Lower leg skin (tissue), 4 donors: Measurements from ENCODE around the gene GALE. TPM values are rescaled to one million over a fixed set of nuclear protein-coding genes. Genes with fewer than 3 reads are reported as not detected.
"Not testable (repeated sequence)": the region's sequence is repeated elsewhere in the genome, so short reads cannot be mapped to it uniquely, and the experiment has no call there.

ENCODE experiments used
- DNase-seq, 2 donors: peaks; one replicate each; pipeline ENCODE4 v3.0.0-alpha.2; 2019; ENCODE audit warnings: low spot score in 2 of 2
- H3K4me3 ChIP-seq: fragments of 200-600 bp; sonication (generic); 2 replicates; pipeline ENCODE4 v1.5.1; 2017; ENCODE audit warnings: mild to moderate bottlenecking, low read depth; ENCODE audit not compliant: poor library complexity, severe bottlenecking
- CTCF ChIP-seq, 3 donors: fragments of 450-650 bp; IDR thresholded peaks; one replicate each; pipeline ENCODE4 v1.5.1; 2016; ENCODE audit warnings: antibody characterized with exemption in 3 of 3, mild to moderate bottlenecking in 3 of 3, moderate library complexity in 2 of 3
- POLR2A ChIP-seq, 2 donors: fragments of 450-650 bp; IDR thresholded peaks; one replicate each; pipeline ENCODE4 v1.6.1; 2016 to 2017; ENCODE audit warnings: antibody characterized with exemption in 2 of 2, mild to moderate bottlenecking in 1 of 2, moderate library complexity in 1 of 2
- WGBS, 2 donors: methylation state at CpG; one replicate each; pipeline ENCODE4 v1.1.5; 2018; 5-methylcytosine and 5-hydroxymethylcytosine counted together
- intact Hi-C: fragments of 100-400 bp; cut with DNase I; formaldehyde crosslinking; loops from one replicate; pipeline ENCODE4 v1.15.0; 2023; ENCODE audit warnings: low total_unique reads
- total RNA-seq, 4 donors: library from RNA; depleted of rRNA; stranded (reverse); fragments of >200 nt; gene quantifications; one replicate each; pipeline ENCODE4 v1.1.0, GENCODE V29; 2016

Gene GALE
- total RNA-seq, 4 donors from 2014 or later = 12.8 to 39.3 (median 29.5) TPM

GRCh38 chr1:23799255-23799569 lies 1.3 kb downstream of the GALE start:
- TF ChIP-seq CTCF (IDR thresholded peaks at IDR 0.05) (no peak), POLR2A (IDR thresholded peaks at IDR 0.05) (no peak)
- no peak for DNase-seq
- intact Hi-C loops = no loop called here
- 57 to 58% methylated on average over 7 of the region's 7 CpGs for WGBS, 2 donors
- no peak overlapping the region for H3K4me3 ChIP-seq

GRCh38 chr1:23798662-23799142 lies 1.9 kb downstream of the GALE start:
- TF ChIP-seq CTCF (IDR thresholded peaks at IDR 0.05) (no peak), POLR2A (IDR thresholded peaks at IDR 0.05) (no peak)
- intact Hi-C loops = no loop called here
- 80 to 83% methylated on average over 12 of the region's 12 CpGs for WGBS, 2 donors
- DNase-seq = no peak
- no peak overlapping the region for H3K4me3 ChIP-seq

- no peak for TF ChIP-seq CTCF (IDR thresholded peaks at IDR 0.05)
- TF ChIP-seq POLR2A (IDR thresholded peaks at IDR 0.05) = no peak
- no peak for DNase-seq
- WGBS, 2 donors = 78 to 85% methylated on average over 20 of the region's 20 CpGs
- H3K4me3 ChIP-seq = no peak overlapping the region
- intact Hi-C loops = no loop called here
Observed at GRCh38 chr1:23797478-23798448, 2.8 kb downstream of the GALE start.

- H3K4me3 ChIP-seq = no peak overlapping the region
- 69 to 71% methylated on average over 16 to 17 of the region's 17 CpGs for WGBS, 2 donors
- no peak for TF ChIP-seq CTCF (IDR thresholded peaks at IDR 0.05)
- no peak for TF ChIP-seq POLR2A (IDR thresholded peaks at IDR 0.05)
- DNase-seq = no peak
- intact Hi-C loops = no loop called here
Observed at GRCh38 chr1:23796466-23797271, 3.9 kb downstream of the GALE start.

- no peak overlapping the region for H3K4me3 ChIP-seq
- TF ChIP-seq POLR2A (IDR thresholded peaks at IDR 0.05) (no peak), CTCF (IDR thresholded peaks at IDR 0.05) (no peak)
- intact Hi-C loops = no loop called here
- no peak for DNase-seq
- WGBS, 2 donors = 72 to 82% methylated on average over 6 to 16 of the region's 16 CpGs
Observed at GRCh38 chr1:23795676-23796465, 4.7 kb downstream of the GALE start.

GRCh38 chr1:23794732-23795182 lies 5.8 kb downstream of the GALE start:
- H3K4me3 ChIP-seq, DNase-seq, intact Hi-C loops: not testable (repeated sequence)
- WGBS, 2 donors = 75 to 79% methylated on average over 6 to 9 of the region's 9 CpGs
